Prostate gland (tissue), 2 donors: ENCODE results near the gene HSH2D.

ENCODE experiments used
- CTCF ChIP-seq, 4 experiments: fragments of 200-600 bp in 2 of 4; fragments of 450-650 bp in 2 of 4; sonication (generic) in 2 of 4; IDR thresholded peaks; 1 replicate in 3 of 4; 2 replicates in 1 of 4; pipeline ENCODE4 v1.5.1; 2016 to 2019; ENCODE audit warnings: antibody characterized with exemption in 4 of 4, mild to moderate bottlenecking in 2 of 4, moderate library complexity in 2 of 4
- POLR2A ChIP-seq: fragments of 450-650 bp; IDR thresholded peaks from one replicate; pipeline ENCODE4 v1.6.1; 2016; ENCODE audit warnings: antibody characterized with exemption, mild to moderate bottlenecking

DNA sequence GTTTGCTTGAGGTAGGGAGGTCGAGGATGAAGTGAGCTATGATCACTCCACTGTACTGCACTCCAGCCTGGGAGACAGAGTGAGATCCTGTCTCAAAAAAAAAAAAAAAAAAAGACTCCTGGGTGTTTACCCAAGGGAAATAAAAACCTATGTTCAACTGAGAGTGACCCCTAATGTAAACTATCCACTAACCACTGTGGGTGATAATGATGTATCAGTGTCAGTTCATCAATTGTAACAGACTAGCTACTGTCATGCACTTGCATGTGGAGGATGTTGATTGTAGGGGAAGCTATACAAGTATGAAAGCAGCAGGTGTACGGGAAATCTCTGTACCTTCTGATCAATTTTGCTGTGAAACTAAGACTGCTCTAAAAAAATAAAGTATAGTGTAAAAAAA lies 32.5 kb downstream of the HSH2D start:
- TF ChIP-seq POLR2A (no peak), CTCF (IDR thresholded peaks at IDR 0.05) (no peak)
